HG02981 (cell line): ENCODE measurements around the gene SAMD10.
"Not testable (repeated sequence)": the region's sequence is repeated elsewhere in the genome, so short reads cannot be mapped to it uniquely, and the experiment has no call there.

Experiments used
- ATAC-seq: cut with Tn5 transposase; IDR thresholded peaks from one replicate; pipeline ENCODE4 v1.9.1; 2021; ENCODE audit warnings: mild to moderate bottlenecking, moderate library complexity; ENCODE audit not compliant: unreplicated experiment

Gene SAMD10

GRCh38 chr20:63942969-63943807 lies 36.3 kb downstream of the SAMD10 start:
- ATAC-seq: no peak

- no peak for ATAC-seq
These were observed 37.0 kb downstream of the SAMD10 start for GRCh38 chr20:63942250-63942951.

GRCh38 chr20:63941282-63942081 lies 38.0 kb downstream of the SAMD10 start:
- ATAC-seq: no peak

GRCh38 chr20:63940472-63941266 lies 38.8 kb downstream of the SAMD10 start:
- no peak for ATAC-seq

- ATAC-seq: no peak
These were observed 39.4 kb downstream of the SAMD10 start for GRCh38 chr20:63940071-63940471.

GRCh38 chr20:63939061-63939935 lies 40.1 kb downstream of the SAMD10 start:
- no peak for ATAC-seq

GRCh38 chr20:63937596-63937995 lies 41.8 kb downstream of the SAMD10 start:
- ATAC-seq: no peak

GRCh38 chr20:63935447-63935846 lies 44.0 kb downstream of the SAMD10 start:
- no peak for ATAC-seq

GRCh38 chr20:63934271-63935068 lies 45.0 kb downstream of the SAMD10 start:
- ATAC-seq: no peak

- ATAC-seq: no peak
These were observed 45.8 kb downstream of the SAMD10 start for GRCh38 chr20:63933646-63934045.

- no peak for ATAC-seq
These were observed 46.8 kb downstream of the SAMD10 start for GRCh38 chr20:63932606-63933160.

GRCh38 chr20:63931735-63932134 lies 47.7 kb downstream of the SAMD10 start:
- ATAC-seq: no peak

GRCh38 chr20:63930971-63931553 lies 48.4 kb downstream of the SAMD10 start:
- no peak for ATAC-seq

GRCh38 chr20:63929473-63929883 lies 50.0 kb downstream of the SAMD10 start:
- ATAC-seq: not testable (repeated sequence)

- no peak for ATAC-seq
These were observed 50.4 kb downstream of the SAMD10 start for GRCh38 chr20:63929071-63929470.

GRCh38 chr20:63926298-63926697 lies 53.1 kb downstream of the SAMD10 start:
- no peak for ATAC-seq

GRCh38 chr20:63924241-63924640 lies 55.2 kb downstream of the SAMD10 start:
- ATAC-seq: no peak
